ENCODE data around the gene CLASP1.

Gene CLASP1

DNA sequence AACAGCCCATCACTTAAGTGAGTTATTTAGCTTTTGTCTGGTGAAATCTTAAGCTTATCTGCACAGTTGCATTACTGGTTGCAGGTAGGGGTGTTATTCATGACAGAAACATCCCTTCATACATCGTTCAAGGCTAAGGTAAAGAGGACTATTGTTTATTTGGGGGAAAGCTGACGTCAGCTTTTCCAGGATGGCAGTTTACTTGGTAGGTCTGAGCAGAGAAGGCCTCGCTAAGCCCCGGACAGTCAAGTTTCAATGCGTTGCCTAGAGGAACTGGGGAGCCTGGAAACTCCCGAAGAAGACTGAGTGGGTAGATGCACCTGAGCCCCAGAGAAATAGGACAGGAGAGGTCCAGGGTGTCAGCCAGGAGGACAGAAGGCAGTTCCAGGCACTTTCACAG, 116.4 kb downstream of the CLASP1 start:
- no peak for DNase-seq

DNA sequence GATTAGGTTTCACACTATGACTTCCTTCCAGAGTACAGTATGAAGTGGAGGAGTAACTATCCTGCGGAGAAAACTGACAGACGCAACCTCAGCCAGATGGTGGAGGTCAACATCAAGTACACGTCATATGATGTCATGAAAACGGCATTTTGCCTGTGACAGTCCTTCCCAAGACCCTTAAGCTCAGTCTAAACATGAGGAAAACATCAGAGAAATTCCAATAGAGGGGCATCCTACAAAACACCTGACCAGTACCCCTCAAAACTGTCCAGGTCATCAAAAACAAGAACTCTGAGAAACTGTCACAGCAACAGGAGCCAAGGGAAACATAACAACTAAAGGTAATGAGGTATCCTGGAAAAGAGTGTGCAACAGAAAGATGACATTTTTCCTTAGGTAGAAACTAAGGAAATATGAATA, 116.9 kb downstream of the CLASP1 start:
- no peak for DNase-seq

DNA sequence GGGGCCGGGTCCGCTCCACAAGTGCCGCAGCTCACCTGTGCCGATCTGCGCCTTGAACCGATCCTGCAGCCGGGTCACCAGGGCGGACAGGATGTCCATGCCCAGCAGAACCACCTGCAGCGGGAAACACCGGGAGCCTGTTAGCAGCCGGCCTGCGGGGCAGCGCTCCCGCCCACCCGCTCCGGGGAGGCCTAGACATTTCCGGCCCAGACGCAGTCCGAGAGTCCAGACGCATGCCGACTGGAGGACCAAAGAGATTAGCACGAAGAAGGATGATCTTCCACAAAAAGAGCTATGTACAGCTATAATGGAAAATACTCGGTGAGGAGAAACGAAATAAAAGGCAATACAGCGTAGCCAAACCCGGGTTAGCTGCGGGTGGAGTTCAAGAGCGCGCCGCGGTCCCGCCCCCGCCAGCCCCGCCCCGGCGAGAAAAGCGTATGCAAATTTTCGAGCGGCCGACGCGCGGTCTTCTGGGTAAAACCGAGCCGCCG, 119.0 kb downstream of the CLASP1 start:
- DNase-seq: peak; percentile 92

GRCh38 chr2:121529439-121530211, 119.6 kb downstream of the CLASP1 start:
- DNase-seq: no peak

- DNase-seq: no peak
Observed at GRCh38 chr2:121527009-121527682, 122.1 kb downstream of the CLASP1 start.

GRCh38 chr2:121524685-121525425, 124.4 kb downstream of the CLASP1 start:
- no peak for DNase-seq

DNA sequence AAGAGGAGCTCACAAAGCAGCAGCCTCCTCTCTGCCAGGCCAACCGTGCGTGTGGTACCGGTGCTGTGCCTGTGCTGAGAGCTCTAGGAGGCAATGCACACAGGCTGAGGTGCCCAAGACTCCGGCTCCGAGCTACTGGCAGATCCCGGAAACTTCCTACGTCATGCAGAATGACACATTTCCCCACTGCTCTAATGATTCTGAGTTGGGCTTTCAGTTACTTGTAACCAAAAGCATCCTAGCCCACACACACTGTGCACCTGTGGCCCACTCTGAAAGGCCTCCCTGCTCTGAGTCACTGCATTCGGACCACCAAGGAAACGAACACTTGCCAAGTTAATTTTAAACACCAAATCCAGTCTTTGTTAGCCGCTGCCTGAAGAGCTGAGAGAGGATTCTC, 127.9 kb downstream of the CLASP1 start:
- DNase-seq: no peak

DNA sequence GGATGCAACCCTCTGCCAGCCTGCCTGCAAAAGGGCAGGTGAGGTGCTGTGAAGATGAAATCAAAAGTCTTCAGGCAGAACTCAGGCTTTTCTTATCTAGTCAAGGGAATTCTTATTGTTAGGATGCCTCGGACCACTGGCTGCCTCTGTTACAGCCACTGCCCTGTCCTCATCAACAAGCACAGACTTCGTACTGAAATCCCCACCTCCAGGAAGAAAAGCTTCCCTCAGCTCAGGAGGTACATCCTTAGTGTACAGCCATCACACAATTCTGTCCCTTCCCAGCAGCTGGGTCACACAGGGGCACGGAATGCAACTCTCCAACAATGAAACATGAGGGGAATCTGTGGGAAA, 128.6 kb downstream of the CLASP1 start:
- no peak for DNase-seq

DNA sequence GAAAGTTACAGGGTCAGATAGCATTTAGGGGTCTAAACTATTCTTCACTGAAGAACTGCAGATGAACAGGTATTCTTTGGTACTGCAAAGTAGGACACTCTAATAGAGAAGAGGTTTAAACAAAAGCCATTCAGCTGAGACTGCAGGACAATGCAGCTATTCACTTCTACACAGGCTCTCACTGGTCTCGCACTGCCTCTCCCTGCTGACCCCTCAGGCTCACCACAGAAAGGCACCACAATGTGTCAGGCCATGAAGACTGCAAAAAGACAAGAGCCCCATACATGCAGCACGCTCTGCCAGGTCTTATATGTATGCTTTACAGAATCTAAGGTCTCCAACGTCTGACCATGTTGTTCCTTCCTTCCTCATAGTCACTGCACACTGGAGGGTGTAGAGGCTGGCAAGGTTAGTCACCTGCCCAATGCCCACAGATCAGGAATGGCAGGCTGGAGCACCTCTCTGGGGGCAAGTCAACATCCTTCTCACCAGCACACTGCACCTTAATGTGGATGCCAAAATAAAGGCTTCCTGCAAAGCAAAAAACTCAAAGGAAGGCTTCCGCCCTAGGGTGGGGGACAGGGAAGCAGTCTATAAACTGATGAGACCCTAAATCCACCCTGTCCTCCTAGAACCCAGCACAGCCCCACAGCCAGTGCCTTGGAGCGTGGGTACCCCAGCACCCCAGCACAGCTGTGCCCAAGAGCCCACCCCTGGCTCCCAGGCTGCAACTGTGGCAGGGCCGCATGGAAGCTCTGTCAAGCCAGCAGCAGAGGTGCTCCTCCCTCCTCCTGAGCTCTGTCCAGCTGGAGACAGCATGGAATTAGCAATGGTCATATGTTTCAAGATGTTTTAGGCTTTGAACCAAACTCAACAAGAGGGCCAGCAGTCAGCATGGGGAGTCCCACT, 129.3 kb downstream of the CLASP1 start:
- DNase-seq: no peak

DNA sequence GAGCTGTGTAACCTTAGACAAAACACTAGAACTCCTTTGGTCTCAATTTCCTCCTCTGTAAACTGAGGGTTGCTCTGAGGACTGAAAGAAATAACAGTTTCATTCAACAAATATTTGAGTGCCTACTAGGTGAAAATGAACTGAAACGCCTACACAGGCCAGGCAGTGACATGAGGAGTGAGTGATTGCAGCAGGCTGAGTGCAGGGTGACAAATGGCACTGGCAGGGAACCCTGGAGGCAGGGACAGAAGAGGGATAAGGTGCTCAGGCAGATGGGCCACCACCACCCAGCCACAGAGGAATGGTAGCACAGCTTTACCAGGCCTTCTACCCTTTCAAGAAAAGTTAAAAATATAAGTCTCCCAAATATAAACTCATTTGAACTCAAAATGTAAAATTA, 130.1 kb downstream of the CLASP1 start:
- DNase-seq: no peak

- no peak for DNase-seq
Observed at GRCh38 chr2:121513597-121514333, 135.5 kb downstream of the CLASP1 start.

DNA sequence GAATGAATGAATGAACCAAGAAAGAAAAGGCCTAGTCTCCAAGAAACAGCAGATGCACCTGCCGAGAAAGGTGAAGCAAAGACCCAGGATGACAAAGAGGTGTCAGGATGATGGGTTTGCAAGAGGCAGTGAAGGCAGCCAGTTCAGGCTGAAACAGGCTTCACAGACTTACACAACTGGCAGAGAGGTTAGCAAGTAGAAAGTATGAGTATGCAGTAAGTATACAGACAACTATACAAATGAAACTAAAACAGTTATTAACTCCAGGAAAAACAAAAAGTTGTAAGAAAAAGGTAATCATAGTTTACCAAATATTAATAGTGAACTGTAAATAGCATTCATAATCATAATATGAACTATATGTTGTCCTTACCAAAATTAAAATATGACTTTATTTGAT, 138.4 kb downstream of the CLASP1 start:
- DNase-seq: no peak

DNA sequence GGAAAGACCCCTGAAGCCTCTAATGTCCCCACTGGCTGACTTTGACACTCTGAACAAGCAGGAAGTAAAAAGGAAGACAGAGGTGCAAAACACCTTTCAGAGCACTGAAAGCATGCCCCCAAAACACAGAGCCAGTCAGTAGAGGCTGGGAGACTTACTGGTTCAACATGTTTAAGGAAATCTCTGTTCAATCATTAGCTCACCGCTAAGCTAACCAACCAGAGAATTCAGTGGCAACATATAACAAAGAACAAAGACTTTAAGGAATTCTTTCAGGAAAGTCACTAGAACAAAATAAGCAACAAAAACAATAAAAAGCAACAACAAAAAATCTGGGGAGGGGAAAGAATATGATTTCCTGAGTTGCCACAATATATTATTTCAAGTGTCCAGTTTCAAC, 142.6 kb downstream of the CLASP1 start:
- no peak for DNase-seq

DNA sequence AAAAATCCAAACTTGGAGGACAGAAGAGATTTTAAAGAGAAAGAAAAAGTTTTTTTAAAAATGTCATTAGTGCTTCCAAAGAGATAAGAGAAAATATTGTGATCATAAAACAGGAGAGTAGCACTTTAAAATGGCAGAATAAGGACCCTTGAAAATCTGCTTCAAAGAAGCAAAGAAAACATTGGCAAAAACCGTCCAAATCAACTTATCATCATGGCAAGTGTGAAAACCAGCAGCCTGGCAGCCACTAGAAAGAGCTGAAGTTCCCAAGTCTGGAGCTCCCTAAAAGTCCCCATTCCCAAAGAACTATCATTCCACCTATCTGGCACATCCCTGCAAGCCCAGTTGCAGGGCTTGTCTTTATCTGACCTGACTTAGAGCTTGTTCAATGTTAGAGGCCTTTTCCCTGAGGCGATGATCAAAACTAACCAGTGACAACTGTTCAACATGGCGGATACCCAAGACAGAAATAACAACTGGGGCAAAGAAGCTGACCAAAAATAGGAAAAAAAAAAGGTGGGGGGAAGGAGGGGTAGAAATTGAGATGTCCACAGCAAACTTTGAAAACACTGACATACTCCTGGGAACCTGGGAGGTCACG, 143.2 kb downstream of the CLASP1 start:
- DNase-seq: no peak

GRCh38 chr2:121505005-121505404, 144.3 kb downstream of the CLASP1 start:
- DNase-seq: no peak

GRCh38 chr2:121504316-121504715, 144.9 kb downstream of the CLASP1 start:
- DNase-seq: no peak

GRCh38 chr2:121502781-121503180, 146.5 kb downstream of the CLASP1 start:
- no peak for DNase-seq

- no peak for DNase-seq
Observed at GRCh38 chr2:121502246-121502645, 147.0 kb downstream of the CLASP1 start.

GRCh38 chr2:121501554-121501953, 147.7 kb downstream of the CLASP1 start:
- DNase-seq: no peak

DNA sequence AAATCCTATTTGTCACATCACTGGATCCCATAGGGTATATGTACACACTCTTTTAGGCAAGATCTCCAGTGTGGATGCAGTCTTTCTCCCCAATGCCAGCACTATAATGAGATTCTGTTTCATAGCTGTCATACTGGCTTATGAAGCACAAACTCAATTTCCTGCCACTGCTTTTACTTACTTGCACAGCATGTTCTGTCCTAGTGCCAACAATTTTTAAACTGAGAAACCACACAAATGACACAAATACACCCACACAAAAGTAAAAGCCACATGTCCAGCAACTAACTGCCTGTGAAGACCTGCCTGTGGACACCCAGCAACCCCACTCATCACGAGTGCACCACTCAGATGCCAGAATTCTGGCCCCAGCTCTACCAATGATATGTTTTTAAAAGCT, 148.2 kb downstream of the CLASP1 start:
- no peak for DNase-seq

- DNase-seq: no peak
Observed at GRCh38 chr2:121498731-121499130, 150.5 kb downstream of the CLASP1 start.

GRCh38 chr2:121492409-121492808, 156.9 kb downstream of the CLASP1 start:
- no peak for DNase-seq
